IMR-90 (cell line): ENCODE results near the gene PRC1. TPM values are rescaled to one million over a fixed set of nuclear protein-coding genes. Genes with fewer than 3 reads are reported as not detected.

Experiments
- ATAC-seq: fragments of 200-7000 bp; cut with Tn5 transposase; 2 replicates; pipeline ENCODE4 v1.9.1; 2020; ENCODE audit warnings: low read depth, mild to moderate bottlenecking, moderate library complexity
- BruUV-seq: library from RNA; stranded (reverse); fragments of 400-500 nt; replicated peaks from 2 replicates; lab custom pipeline; 2021; lab: Mats Ljungman, UMichigan
- CTCF ChIA-PET: fragments of 300-600 bp; formaldehyde crosslinking; extraction: SDS; loops from one replicate; lab custom pipeline; 2021; ENCODE audit warnings: antibody characterized with exemption; lab: Yijun Ruan, JAX
- POLR2A ChIA-PET: fragments of 300-600 bp; sonication (Branson Sonifier 250); formaldehyde crosslinking; loops from one replicate; lab custom pipeline; 2022; ENCODE audit warnings: antibody characterized with exemption; ENCODE audit not compliant: unreplicated experiment; lab: Charles Lee
- DNase-seq: peaks from one replicate; pipeline ENCODE4 v3.0.0; 2013
- H2AFZ ChIP-seq: replicated peaks from 2 replicates; pipeline ENCODE3; 2013; ENCODE audit warnings: low read length, mild to moderate bottlenecking; ENCODE audit not compliant: poor library complexity
- H2AK5ac ChIP-seq: 2 replicates; pipeline ENCODE4 v1.6.1; 2013; ENCODE audit warnings: low read depth, low read length, inconsistent platforms
- H2AK9ac ChIP-seq: replicated peaks from 2 replicates; pipeline ENCODE3; 2013; ENCODE audit warnings: mild to moderate bottlenecking, low read depth, low read length, moderate library complexity; ENCODE audit not compliant: poor library complexity
- H2BK120ac ChIP-seq: 2 replicates; pipeline ENCODE4 v1.6.1; 2013; ENCODE audit warnings: low read depth, low read length, inconsistent platforms
- H2BK15ac ChIP-seq: 3 replicates; pipeline ENCODE4 v1.6.1; 2013; ENCODE audit warnings: low read depth, low read length, inconsistent platforms
- H2BK20ac ChIP-seq: 2 replicates; pipeline ENCODE4 v1.6.1; 2013; ENCODE audit warnings: low read depth, mild to moderate bottlenecking, inconsistent platforms, low read length, moderate library complexity
- H2BK5ac ChIP-seq: 2 replicates; pipeline ENCODE4 v1.6.1; 2013; ENCODE audit warnings: mild to moderate bottlenecking, low read depth, low read length, inconsistent platforms; ENCODE audit not compliant: poor library complexity, severe bottlenecking
- H3K14ac ChIP-seq: replicated peaks from 2 replicates; pipeline ENCODE4 v1.6.1; 2013; ENCODE audit warnings: low read depth, low read length, inconsistent platforms
- H3K18ac ChIP-seq: 2 replicates; pipeline ENCODE4 v1.6.1; 2013; ENCODE audit warnings: low read depth, low read length, control low read depth
- H3K23ac ChIP-seq: 2 replicates; pipeline ENCODE4 v1.6.1; 2013; ENCODE audit warnings: low read depth, low read length, inconsistent platforms
- H3K27ac ChIP-seq: 2 replicates; pipeline ENCODE4 v1.5.1; 2013; ENCODE audit warnings: mild to moderate bottlenecking, control low read depth, low read length; ENCODE audit not compliant: insufficient read depth
- H3K27me3 ChIP-seq: 2 replicates; pipeline ENCODE4 v1.6.1; 2013; ENCODE audit warnings: low read length; ENCODE audit not compliant: control insufficient read depth, insufficient read depth
- H3K36me3 ChIP-seq: 2 replicates; pipeline ENCODE4 v1.6.1; 2013; ENCODE audit warnings: low read length, mixed read lengths; ENCODE audit not compliant: control insufficient read depth, insufficient read depth
- H3K4ac ChIP-seq: 2 replicates; pipeline ENCODE4 v1.6.1; 2013; ENCODE audit warnings: low read depth, low read length, inconsistent platforms
- H3K4me1 ChIP-seq: 2 replicates; pipeline ENCODE4 v1.6.1; 2013; ENCODE audit warnings: low read length, mixed read lengths; ENCODE audit not compliant: control insufficient read depth, insufficient read depth
- H3K4me2 ChIP-seq: 2 replicates; pipeline ENCODE4 v1.6.1; 2013; ENCODE audit warnings: low read depth, mild to moderate bottlenecking, control low read depth, low read length, moderate library complexity
- H3K4me3 ChIP-seq: 2 replicates; pipeline ENCODE4 v1.5.1; 2013; ENCODE audit warnings: low read depth, mild to moderate bottlenecking, control low read depth, low read length, moderate library complexity; ENCODE audit not compliant: insufficient read depth
- H3K56ac ChIP-seq: 2 replicates; pipeline ENCODE4 v1.6.1; 2013; ENCODE audit warnings: low read length, inconsistent platforms; ENCODE audit not compliant: insufficient read depth; ENCODE audit errors: extremely low read depth
- H3K79me1 ChIP-seq, 2 experiments: 2 replicates each; pipeline ENCODE4 v1.6.1; 2013; ENCODE audit warnings: low read length in 2 of 2, inconsistent platforms in 1 of 2, low read depth in 1 of 2
- H3K9ac ChIP-seq: 2 replicates; pipeline ENCODE4 v1.6.1; 2013; ENCODE audit warnings: low read depth, low read length, control low read depth
- H3K9me1 ChIP-seq: 2 replicates; pipeline ENCODE4 v1.6.1; 2013; ENCODE audit warnings: low read length, inconsistent platforms; ENCODE audit not compliant: insufficient read depth
- H3K9me3 ChIP-seq: 2 replicates; pipeline ENCODE4 v1.6.1; 2013; ENCODE audit warnings: low read length; ENCODE audit not compliant: control insufficient read depth, insufficient read depth
- H4K20me1 ChIP-seq: 2 replicates; pipeline ENCODE4 v1.6.1; 2013; ENCODE audit warnings: low read length, inconsistent platforms; ENCODE audit not compliant: insufficient read depth
- H4K5ac ChIP-seq: 2 replicates; pipeline ENCODE4 v1.6.1; 2013; ENCODE audit warnings: mild to moderate bottlenecking, low read depth, low read length, control low read depth
- H4K8ac ChIP-seq, 2 experiments: 2 replicates each; pipeline ENCODE4 v1.6.1; 2013; ENCODE audit warnings: low read depth in 2 of 2, low read length in 2 of 2, control low read depth in 1 of 2, inconsistent platforms in 1 of 2
- H4K91ac ChIP-seq: 2 replicates; pipeline ENCODE4 v1.6.1; 2013; ENCODE audit warnings: low read depth, low read length, inconsistent platforms; ENCODE audit not compliant: insufficient read depth
- BHLHE40 ChIP-seq: fragments of 150-350 bp; IDR thresholded peaks from 2 replicates; pipeline ENCODE4 v1.6.1; 2016; ENCODE audit warnings: mild to moderate bottlenecking, low read depth, low read length
- CEBPB ChIP-seq: IDR thresholded peaks from 2 replicates; pipeline ENCODE4 v1.6.1; 2012; ENCODE audit warnings: low read depth, low read length, improper control_type of control experiment
- CHD1 ChIP-seq: IDR thresholded peaks from 2 replicates; pipeline ENCODE4 v1.6.1; 2012; ENCODE audit warnings: low read depth, low read length, improper control_type of control experiment
- CTCF ChIP-seq: conservative IDR thresholded peaks from 2 replicates; pipeline ENCODE4 v1.5.1; 2012; ENCODE audit warnings: mild to moderate bottlenecking, low read depth, low read length, improper control_type of control experiment
- ELK1 ChIP-seq: fragments of 150-350 bp; IDR thresholded peaks from 2 replicates; pipeline ENCODE4 v1.6.1; 2016; ENCODE audit warnings: low read depth, mild to moderate bottlenecking, low read length, moderate library complexity, borderline replicate concordance
- FOS ChIP-seq: fragments of 150-350 bp; IDR thresholded peaks from 2 replicates; pipeline ENCODE4 v1.6.1; 2016; ENCODE audit warnings: low read depth, low read length
- MAFK ChIP-seq: IDR thresholded peaks from 2 replicates; pipeline ENCODE4 v1.6.1; 2012; ENCODE audit warnings: low read depth, low read length, improper control_type of control experiment
- MAZ ChIP-seq: IDR thresholded peaks from 2 replicates; pipeline ENCODE4 v1.6.1; 2012; ENCODE audit warnings: low read depth, mild to moderate bottlenecking, low read length, improper control_type of control experiment, moderate library complexity, borderline replicate concordance
- MXI1 ChIP-seq: IDR thresholded peaks from 2 replicates; pipeline ENCODE4 v1.6.1; 2012; ENCODE audit warnings: low read depth, mild to moderate bottlenecking, low read length, moderate library complexity, borderline replicate concordance
- NFE2L2 ChIP-seq: fragments of 150-350 bp; IDR thresholded peaks from 2 replicates; pipeline ENCODE4 v1.6.1; 2016; ENCODE audit warnings: low read depth, mild to moderate bottlenecking, low read length
- POLR2A ChIP-seq: IDR thresholded peaks from 2 replicates; pipeline ENCODE4 v1.6.1; 2012; ENCODE audit warnings: mild to moderate bottlenecking, low read depth, low read length
- RAD21 ChIP-seq: IDR thresholded peaks from 2 replicates; pipeline ENCODE4 v1.6.1; 2012; ENCODE audit warnings: low read length, improper control_type of control experiment
- RCOR1 ChIP-seq: IDR thresholded peaks from 2 replicates; pipeline ENCODE4 v1.6.1; 2012; ENCODE audit warnings: mild to moderate bottlenecking, low read length, improper control_type of control experiment; ENCODE audit not compliant: insufficient replicate concordance
- RFX5 ChIP-seq: IDR thresholded peaks from 2 replicates; pipeline ENCODE4 v1.8.0; 2012; ENCODE audit warnings: low read depth, mild to moderate bottlenecking, low read length, moderate library complexity
- SMC3 ChIP-seq: fragments of 150-350 bp; IDR thresholded peaks from 2 replicates; pipeline ENCODE4 v1.6.1; 2016; ENCODE audit warnings: low read depth, mild to moderate bottlenecking, antibody characterized with exemption, low read length, moderate library complexity
- WGBS, 2 experiments: methylation state at CpG; one replicate each; pipeline versions ENCODE4 v1.1.5 to v1.1.7; 2013; ENCODE audit warnings: missing lambda C conversion rate in 2 of 2; ENCODE audit not compliant: insufficient read length in 1 of 2; ENCODE audit errors: extremely low coverage in 2 of 2; 5-methylcytosine and 5-hydroxymethylcytosine counted together
- dilution Hi-C: fragments of 300-500 bp; cut with HindIII; formaldehyde crosslinking; loops from one replicate; pipeline ENCODE4 v1.14.3; 2018; ENCODE audit warnings: low sequenced_read_pairs; ENCODE audit not compliant: unreplicated experiment
- in situ Hi-C: fragments of 300-500 bp; cut with MboI; formaldehyde crosslinking; loops from 3 replicates; pipeline ENCODE4 v1.14.3; 2019; ENCODE audit warnings: low sequenced_read_pairs, inconsistent platforms, mixed read lengths
- intact Hi-C: fragments of 100-400 bp; cut with micrococcal nuclease; formaldehyde crosslinking; loops from 2 replicates; pipeline ENCODE4 v1.10.0; 2022
- polyA plus RNA-seq, 3 experiments: library from polyadenylated mRNA; depleted of rRNA; stranded (reverse); fragments of >200 nt; gene quantifications; 2 replicates each; pipeline ENCODE4 v1.2.3, GENCODE V29; 2012; ENCODE audit warnings: low replicate concordance in 1 of 3
- total RNA-seq: library from RNA; depleted of rRNA; stranded (reverse); fragments of >200 nt; gene quantifications from 2 replicates; pipeline ENCODE4 v1.2.3, GENCODE V29; 2012
- TF ChIP-seq, protein P1 (sequence below): fragments of 150-350 bp; IDR thresholded peaks from 2 replicates; pipeline ENCODE4 v1.6.1; 2017; ENCODE audit warnings: mild to moderate bottlenecking, antibody characterized with exemption, low read length, low read depth

Gene PRC1
- total and polyA plus RNA-seq, 2 of the 4 experiments (the other 2 are of a cell fraction) = 131 to 148 TPM

DNA sequence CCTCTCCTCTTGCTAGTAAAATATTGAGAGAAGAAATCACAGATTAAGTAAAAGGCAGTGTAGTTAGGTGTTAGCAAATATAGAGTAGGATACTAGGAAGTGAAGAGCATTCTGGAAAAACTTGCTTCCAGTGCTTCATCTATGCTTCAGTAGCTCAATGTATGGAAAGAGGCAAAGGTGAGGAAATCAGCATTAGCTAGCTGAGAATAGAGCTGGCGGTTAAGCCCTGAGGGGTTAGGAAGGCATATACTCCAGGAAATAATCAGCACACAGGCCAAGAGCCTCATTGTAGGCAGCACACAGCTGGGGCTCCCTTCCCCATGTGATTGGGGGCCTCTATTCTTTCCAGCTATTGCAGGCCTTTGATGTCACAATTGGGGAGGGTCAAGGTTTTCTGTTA is 25.9 kb downstream of the PRC1 start:
- Histone ChIP-seq H4K91ac (no peak overlapping the region), H2AK9ac (no peak overlapping the region), H4K8ac (no peak overlapping the region), H2AFZ (no peak overlapping the region), H2BK120ac (no peak overlapping the region), H3K4me1 (no peaks in the 10 kb centered on the region), H3K4me2 (no peak overlapping the region), H4K20me1 (no peaks in the 10 kb centered on the region), H4K5ac (no peak overlapping the region), H3K4ac (no peak overlapping the region), H3K14ac (no peak overlapping the region), H3K36me3 (peaks cover 31% of the 10 kb centered on the region), H3K18ac (no peak overlapping the region), H3K27me3 (no peaks in the 10 kb centered on the region), H3K9me1 (0 out of 2 replicates have a peak, but pooled peaks cover 5% of the 10 kb centered on the region), H2BK20ac (no peak overlapping the region), H3K79me1 (peaks cover 11 to 23% of the 10 kb centered on the region in 2 experiments; a peak in 3 of 4 replicates), H3K9ac (no peak overlapping the region), H2BK15ac (no peak overlapping the region), H3K27ac (no peak overlapping the region), H2BK5ac (no peak overlapping the region), H3K56ac (no peak overlapping the region), H3K4me3 (no peak overlapping the region), H2AK5ac (no peak overlapping the region), H3K9me3 (no peaks in the 10 kb centered on the region), H3K23ac (no peak overlapping the region)
- in situ Hi-C loops = no loop called here
- TF ChIP-seq RFX5 (no peak), MXI1 (no peak), CTCF (no peak), CEBPB (no peak), MAZ (no peak), RCOR1 (no peak), BHLHE40 (no peak), CHD1 (no peak), ELK1 (no peak), POLR2A (no peak), NFE2L2 (no peak), FOS (no peak), MAFK (no peak), RAD21 (no peak), SMC3 (no peak)
- TF ChIP-seq, protein P1, sequence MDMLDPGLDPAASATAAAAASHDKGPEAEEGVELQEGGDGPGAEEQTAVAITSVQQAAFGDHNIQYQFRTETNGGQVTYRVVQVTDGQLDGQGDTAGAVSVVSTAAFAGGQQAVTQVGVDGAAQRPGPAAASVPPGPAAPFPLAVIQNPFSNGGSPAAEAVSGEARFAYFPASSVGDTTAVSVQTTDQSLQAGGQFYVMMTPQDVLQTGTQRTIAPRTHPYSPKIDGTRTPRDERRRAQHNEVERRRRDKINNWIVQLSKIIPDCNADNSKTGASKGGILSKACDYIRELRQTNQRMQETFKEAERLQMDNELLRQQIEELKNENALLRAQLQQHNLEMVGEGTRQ = no peak
- WGBS, 2 experiments = no CpG with 5 or more reads among the region's 1 CpG
- POLR2A ChIA-PET = no interaction called here
- dilution Hi-C loops = no loop called here
- BruUV-seq = no TSS peak
- DNase-seq = no peak
- ATAC-seq = no peak
- CTCF ChIA-PET = interaction anchor here (2.0 kb wide), 1 partner anchor 11 kb away, joined by 7 read pairs; no protein-coding TSS in a partner anchor
- intact Hi-C loops = no loop called here
